Subcutaneous abdominal adipose tissue (tissue), 5 donors: ENCODE measurements around the gene CDK10.
A peak's percentile ranks its signal among the peaks of the same experiment; 100 is the strongest.
"Not testable (repeated sequence)": the region's sequence is repeated elsewhere in the genome, so short reads cannot be mapped to it uniquely, and the experiment has no call there.

Experiments
- H3K27ac ChIP-seq: one replicate; pipeline ENCODE4 v1.7.0; 2013; ENCODE audit warnings: low read depth, mild to moderate bottlenecking, inconsistent platforms, low read length, moderate library complexity
- H3K27me3 ChIP-seq, 5 donors: one replicate each; pipeline ENCODE4 v1.7.0; 2013; ENCODE audit warnings: low read length in 5 of 5, inconsistent platforms in 1 of 5; ENCODE audit not compliant: control insufficient read depth in 5 of 5, insufficient read depth in 4 of 5
- H3K36me3 ChIP-seq, 5 donors: one replicate each; pipeline ENCODE4 v1.7.0; 2013; ENCODE audit warnings: low read length in 5 of 5; ENCODE audit not compliant: control insufficient read depth in 5 of 5, insufficient read depth in 5 of 5
- H3K4me1 ChIP-seq, 5 donors: one replicate each; pipeline ENCODE4 v1.7.0; 2013; ENCODE audit warnings: low read length in 5 of 5, mild to moderate bottlenecking in 3 of 5, moderate library complexity in 1 of 5; ENCODE audit not compliant: control insufficient read depth in 5 of 5, insufficient read depth in 5 of 5
- H3K4me3 ChIP-seq, 5 donors: one replicate each; pipeline ENCODE4 v1.7.0; 2013; ENCODE audit warnings: low read length in 5 of 5, low read depth in 1 of 5
- H3K9ac ChIP-seq, 5 donors: one replicate each; pipeline ENCODE4 v1.7.0; 2013; ENCODE audit warnings: low read length in 5 of 5, mild to moderate bottlenecking in 4 of 5, moderate library complexity in 3 of 5
- H3K9me3 ChIP-seq, 5 donors: one replicate each; pipeline ENCODE4 v1.7.0; 2013; ENCODE audit warnings: low read length in 5 of 5; ENCODE audit not compliant: control insufficient read depth in 5 of 5
- donor health status: healthy.
- donor health status: healthy.
- donor health status: healthy.
- donor health status: healthy.
- donor health status: healthy.

Gene CDK10

GRCh38 chr16:89694784-89695085 lies 8.2 kb downstream of the CDK10 start:
- H3K36me3 ChIP-seq, result peaks cover 0 to 70% (median 50%) of the 10 kb centered on the region in 5 donors
- not testable (repeated sequence) for H3K4me1 ChIP-seq, H3K9ac ChIP-seq, H3K9me3 ChIP-seq, H3K4me3 ChIP-seq, H3K27me3 ChIP-seq, H3K27ac ChIP-seq

GRCh38 chr16:89695086-89695874 lies 8.8 kb downstream of the CDK10 start:
- no peak overlapping the region for H3K9ac ChIP-seq
- H3K36me3 ChIP-seq, result peaks cover 0 to 68% (median 49%) of the 10 kb centered on the region in 5 donors
- H3K27me3 ChIP-seq, result no peaks in the 10 kb centered on the region
- peaks cover under 1 to 7% (median 7%) of the 10 kb centered on the region in 5 donors for H3K4me1 ChIP-seq
- H3K4me3 ChIP-seq, result no peak overlapping the region
- no peaks in the 10 kb centered on the region for H3K9me3 ChIP-seq
- no peak overlapping the region for H3K27ac ChIP-seq

GRCh38 chr16:89695875-89696669 lies 9.6 kb downstream of the CDK10 start:
- Histone ChIP-seq H3K4me1 (peaks cover 3 to 15% (median 15%) of the 10 kb centered on the region in 5 donors), H3K4me3 (no peak overlapping the region), H3K9ac (no peak overlapping the region), H3K27me3 (no peaks in the 10 kb centered on the region), H3K9me3 (no peaks in the 10 kb centered on the region), H3K27ac (no peak overlapping the region), H3K36me3 (peaks cover 0 to 63% (median 44%) of the 10 kb centered on the region in 5 donors)

DNA sequence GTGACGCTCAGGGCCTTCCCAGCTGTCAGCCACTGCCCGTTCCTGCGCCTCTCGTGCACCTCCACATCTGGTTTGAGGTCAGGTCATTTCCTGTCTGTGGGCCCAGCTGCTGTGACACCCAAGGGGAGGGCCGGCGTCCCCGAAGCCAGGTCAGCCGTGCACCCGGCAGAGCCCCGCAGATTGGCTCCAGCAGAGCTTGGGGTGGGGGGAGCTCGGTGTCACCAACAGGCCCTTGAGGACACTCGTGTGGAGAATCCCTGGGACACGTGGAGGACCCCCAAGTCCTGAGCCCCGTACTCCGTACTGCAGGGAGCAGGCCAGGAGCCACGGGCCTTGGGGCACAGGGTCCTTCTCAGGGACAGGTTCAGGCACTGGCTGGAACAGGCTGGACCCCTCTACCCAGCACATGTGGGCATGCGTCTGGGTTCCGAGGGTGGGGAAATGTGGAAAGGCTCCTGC lies 10.2 kb downstream of the CDK10 start:
- no peaks in the 10 kb centered on the region for H3K27me3 ChIP-seq
- H3K36me3 ChIP-seq, result peaks cover 0 to 57% (median 38%) of the 10 kb centered on the region in 5 donors
- no peak overlapping the region for H3K27ac ChIP-seq
- no peak overlapping the region for H3K4me3 ChIP-seq
- peaks cover 3 to 21% (median 16%) of the 10 kb centered on the region in 5 donors for H3K4me1 ChIP-seq
- H3K9ac ChIP-seq, result no peak overlapping the region
- no peaks in the 10 kb centered on the region for H3K9me3 ChIP-seq

DNA sequence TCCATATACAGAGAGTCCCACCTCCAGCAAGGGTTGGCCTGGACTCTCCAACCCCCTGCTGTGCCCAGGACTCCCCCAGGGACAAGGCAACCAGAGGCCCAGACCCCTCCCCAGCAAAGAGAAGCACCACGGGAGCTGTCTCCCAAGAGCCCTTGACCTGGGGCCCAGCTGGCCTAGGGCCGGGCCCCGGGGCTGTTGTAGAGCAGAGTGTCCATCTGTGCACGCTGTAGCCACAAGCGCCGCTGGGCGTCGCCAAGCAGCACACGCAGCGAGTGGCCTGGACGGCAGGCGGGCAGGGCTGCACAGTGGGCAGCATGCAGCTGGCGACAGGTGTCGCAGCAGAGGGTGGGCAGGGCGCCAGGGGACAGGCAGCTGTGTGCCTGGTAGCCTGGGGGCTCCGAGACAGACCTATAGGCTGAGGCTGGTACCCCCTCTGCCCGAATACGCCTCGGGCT lies 10.7 kb downstream of the CDK10 start:
- H3K36me3 ChIP-seq, result peaks cover 0 to 52% (median 35%) of the 10 kb centered on the region in 5 donors
- H3K4me1 ChIP-seq, result peaks cover 3 to 25% (median 21%) of the 10 kb centered on the region in 5 donors
- H3K9me3 ChIP-seq, result no peaks in the 10 kb centered on the region
- H3K27me3 ChIP-seq, result no peaks in the 10 kb centered on the region
- H3K4me3 ChIP-seq, result no peak overlapping the region
- H3K27ac ChIP-seq, result no peak overlapping the region
- no peak overlapping the region for H3K9ac ChIP-seq

- Histone ChIP-seq H3K27me3 (no peaks in the 10 kb centered on the region), H3K9me3 (no peaks in the 10 kb centered on the region), H3K4me3 (no peak overlapping the region), H3K4me1 (peaks cover 3 to 27% (median 22%) of the 10 kb centered on the region in 5 donors), H3K27ac (no peak overlapping the region), H3K36me3 (peaks cover 0 to 47% (median 32%) of the 10 kb centered on the region in 5 donors), H3K9ac (no peak overlapping the region)
These were observed 11.3 kb downstream of the CDK10 start for GRCh38 chr16:89697616-89698331.

GRCh38 chr16:89698717-89699116 lies 12.2 kb downstream of the CDK10 start:
- H3K9ac ChIP-seq, H3K27me3 ChIP-seq, H3K9me3 ChIP-seq, H3K27ac ChIP-seq, H3K4me3 ChIP-seq: not testable (repeated sequence)
- peaks cover 0 to 39% (median 24%) of the 10 kb centered on the region in 5 donors for H3K36me3 ChIP-seq
- H3K4me1 ChIP-seq, result peaks cover 3 to 27% (median 22%) of the 10 kb centered on the region in 5 donors

DNA sequence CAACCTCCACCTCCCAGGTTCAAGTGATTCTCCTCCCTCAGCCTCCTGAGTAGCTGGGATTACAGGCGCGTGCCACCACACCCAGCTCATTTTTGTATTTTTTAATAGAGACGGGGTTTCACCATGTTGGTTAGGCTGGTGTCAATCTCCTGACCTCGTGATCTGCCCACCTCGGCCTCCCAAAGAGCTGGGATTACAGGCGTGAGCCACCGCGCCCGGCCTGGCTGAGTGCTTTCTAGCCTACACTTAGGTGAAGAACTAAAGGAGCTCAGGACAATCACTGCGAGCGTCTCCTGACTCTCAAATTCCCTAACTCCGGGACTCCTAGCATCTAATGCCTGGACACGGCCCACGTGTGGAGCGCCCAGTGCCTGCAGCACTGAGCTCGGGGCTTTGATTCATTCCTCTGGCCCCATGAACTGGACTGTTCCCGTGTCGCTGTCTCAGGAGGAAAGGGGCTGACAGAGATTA lies 13.2 kb downstream of the CDK10 start:
- Histone ChIP-seq H3K4me1 (peaks cover 3 to 27% (median 22%) of the 10 kb centered on the region in 5 donors), H3K36me3 (peaks cover 0 to 31% (median 17%) of the 10 kb centered on the region in 5 donors), H3K4me3 (peak overlapping the region in 2 of 5 donors; percentile 25 to 75)
- not testable (repeated sequence) for H3K27me3 ChIP-seq, H3K27ac ChIP-seq, H3K9me3 ChIP-seq, H3K9ac ChIP-seq

GRCh38 chr16:89700100-89700648 lies 13.7 kb downstream of the CDK10 start:
- Histone ChIP-seq H3K9me3 (no peaks in the 10 kb centered on the region), H3K27me3 (peaks cover 0 to 3% (median 0%) of the 10 kb centered on the region in 5 donors), H3K36me3 (peaks cover 0 to 27% (median 13%) of the 10 kb centered on the region in 5 donors), H3K4me1 (peaks cover 3 to 27% (median 22%) of the 10 kb centered on the region in 5 donors), H3K9ac (peak overlapping the region in 3 of 5 donors; percentile 48 to 62 (median 59)), H3K27ac (peak overlapping the region; percentile 58), H3K4me3 (peak overlapping the region; percentile 25 to 75 (median 61))
